Cortex of kidney (tissue), 1 donor: ENCODE measurements around the gene CDH15.
"Not testable (repeated sequence)": the region's sequence is repeated elsewhere in the genome, so short reads cannot be mapped to it uniquely, and the experiment has no call there.

Source experiments
- DNase-seq: peaks from one replicate; lab custom pipeline; 2025; lab: John Stamatoyannopoulos, UW

Gene CDH15

GRCh38 chr16:89237733-89238132 is 66.2 kb downstream of the CDH15 start:
- DNase-seq, result no peak

GRCh38 chr16:89241187-89242007 is 69.8 kb downstream of the CDH15 start:
- no peak for DNase-seq

GRCh38 chr16:89242795-89243200 is 71.2 kb downstream of the CDH15 start:
- DNase-seq, result no peak

GRCh38 chr16:89243664-89244063 is 72.1 kb downstream of the CDH15 start:
- no peak for DNase-seq

DNA sequence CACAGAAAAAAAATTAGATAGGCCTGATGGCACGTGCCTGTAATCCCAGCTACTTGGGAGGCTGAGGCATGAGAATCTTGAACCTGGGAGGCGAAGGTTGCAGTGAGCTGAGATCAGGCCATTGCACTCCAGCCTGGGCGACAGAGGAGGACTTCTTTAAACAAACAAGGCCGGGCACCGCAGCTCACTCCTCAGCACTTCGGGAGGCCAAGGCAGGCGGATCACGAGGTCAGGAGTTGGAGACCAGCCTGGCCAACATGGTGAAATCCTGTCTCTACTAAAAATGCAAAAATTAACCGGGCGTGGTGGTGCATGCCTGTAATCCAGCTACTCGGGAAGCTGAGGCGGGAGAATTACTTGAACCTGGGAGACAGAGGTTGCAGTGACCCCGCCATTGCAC is 72.7 kb downstream of the CDH15 start:
- DNase-seq, result not testable (repeated sequence)

- DNase-seq, result no peak
Observed at GRCh38 chr16:89244754-89245153, 73.2 kb downstream of the CDH15 start.
